NCI-H146 treated with DMSO at 0.1 percent for 48 hours (cell line): ENCODE data around the gene TMEM35B.
"Not testable (repeated sequence)": the region's sequence is repeated elsewhere in the genome, so short reads cannot be mapped to it uniquely, and the experiment has no call there.

Experiments
- DNase-seq: peaks from one replicate; lab custom pipeline; 2025; ENCODE audit not compliant: unreplicated experiment; lab: John Stamatoyannopoulos, UW

The TMEM35B gene

GRCh38 chr1:34984793-34985608 is at the start of gene TMEM35B:
Gene TMEM35B, minus strand, starts transcription at chr1:34985347. Its CDS starts 42 bp downstream, at chr1:34985305.
- DNase-seq: peak; percentile 41

- no peak for DNase-seq
Observed at GRCh38 chr1:35033346-35033745, 48.2 kb upstream of the TMEM35B start.

DNA sequence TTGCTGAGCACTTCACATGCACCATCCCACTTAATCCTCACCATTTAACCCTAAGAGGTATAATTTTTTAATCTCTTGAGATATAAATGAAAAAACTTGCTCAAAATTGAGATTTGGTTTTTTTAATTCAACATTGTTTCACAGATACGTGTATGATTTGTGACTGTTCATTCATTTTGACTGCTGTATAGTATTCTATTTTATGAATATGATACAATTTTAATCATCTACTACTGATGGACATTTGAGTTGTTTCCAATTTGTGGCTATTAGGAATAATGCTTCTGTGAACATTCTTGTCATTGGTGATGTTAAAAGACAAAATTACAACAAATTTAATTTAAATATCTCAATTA is 47.2 kb upstream of the TMEM35B start:
- DNase-seq: no peak

DNA sequence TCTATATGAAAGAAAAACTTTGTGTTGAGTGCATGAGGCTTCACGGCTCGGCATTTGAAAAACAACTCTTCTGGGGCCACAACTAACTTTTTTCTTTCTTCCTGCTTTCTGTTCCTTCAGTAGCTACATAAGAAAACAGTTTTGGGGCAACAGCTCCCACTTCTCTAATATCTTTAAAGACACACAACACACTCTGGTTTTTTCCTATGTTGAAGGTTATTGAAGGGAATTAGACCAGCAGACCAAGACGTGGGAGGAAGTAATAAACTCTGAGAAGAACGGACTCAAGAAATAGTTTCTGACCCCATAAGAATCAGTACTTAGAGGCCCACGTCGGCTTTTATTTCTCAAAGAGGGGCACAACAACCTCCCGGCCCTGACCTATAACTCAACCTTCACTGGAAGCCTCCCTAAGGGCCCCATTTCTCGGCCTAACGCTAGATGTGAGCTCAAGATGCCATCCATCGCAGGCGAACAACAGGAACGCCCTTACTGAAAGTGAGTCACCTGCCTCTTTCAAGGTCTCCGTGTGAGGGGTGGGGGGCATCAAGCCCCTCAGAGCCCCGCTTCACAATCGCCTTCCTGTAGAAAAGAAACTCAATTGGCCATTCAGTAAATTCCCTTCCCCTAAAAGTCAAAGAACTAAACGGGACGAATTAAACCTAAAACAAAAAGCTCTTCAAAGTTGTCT is 45.8 kb upstream of the TMEM35B start:
- peak; percentile 2 for DNase-seq

DNA sequence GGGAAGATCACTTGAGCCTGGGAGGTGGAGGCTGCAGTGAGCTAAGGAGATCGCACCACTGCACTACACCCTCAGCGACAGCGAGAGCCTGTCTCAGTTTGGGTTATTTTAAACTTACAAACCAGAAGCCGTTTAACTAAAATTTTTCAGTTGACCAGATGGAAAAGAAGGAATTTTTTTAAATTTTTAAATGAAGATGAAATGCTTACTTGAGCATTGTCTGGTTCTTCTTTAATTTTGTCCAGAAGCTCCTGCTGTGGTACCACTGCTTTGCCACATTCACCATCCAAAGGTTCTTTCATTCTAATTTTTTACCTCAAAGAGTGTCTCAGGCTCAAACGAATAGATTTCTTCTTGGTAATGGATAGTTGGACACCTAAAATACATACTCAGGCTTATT is 45.2 kb upstream of the TMEM35B start:
- DNase-seq: no peak

DNA sequence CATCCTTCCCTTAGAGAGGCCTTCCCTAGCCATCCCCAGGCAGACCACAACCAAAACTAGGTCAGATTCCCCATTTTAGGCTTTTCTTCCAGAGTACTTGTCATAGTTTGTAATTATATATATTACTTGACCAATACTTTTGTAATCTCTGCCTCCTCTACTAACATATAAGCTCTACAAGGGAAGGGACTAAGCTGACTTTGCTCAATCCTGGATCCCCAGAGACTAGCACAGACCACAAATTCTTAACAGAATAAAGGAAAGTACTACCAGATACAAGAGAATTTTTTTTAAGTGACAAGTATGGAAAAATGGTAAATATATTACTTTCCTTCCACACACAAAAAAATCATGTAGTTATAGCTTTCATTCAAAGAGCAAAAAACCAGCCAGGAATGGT is 44.6 kb upstream of the TMEM35B start:
- DNase-seq: no peak

DNA sequence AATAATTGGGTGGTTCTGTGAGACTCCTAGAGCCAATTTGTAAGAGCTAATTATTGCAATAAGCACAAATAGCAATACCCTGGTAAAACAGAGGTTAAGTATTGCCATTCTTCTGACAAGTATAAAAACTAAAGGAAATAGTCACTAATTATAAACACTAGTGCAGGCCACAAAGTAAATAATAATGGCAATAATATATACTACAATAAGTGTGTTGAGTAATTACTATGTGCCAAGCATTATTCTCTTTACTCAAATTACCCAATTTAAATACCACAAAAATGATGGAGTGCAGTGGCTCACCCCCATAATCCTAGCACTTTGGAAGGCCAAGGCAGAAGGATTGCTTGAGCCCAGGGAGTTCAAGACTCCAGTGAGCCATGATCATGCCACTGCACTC is 31.3 kb upstream of the TMEM35B start:
- DNase-seq: no peak

GRCh38 chr1:35014486-35014885 is 29.3 kb upstream of the TMEM35B start:
- no peak for DNase-seq

- no peak for DNase-seq
Observed at GRCh38 chr1:35005711-35006110, 20.6 kb upstream of the TMEM35B start.

GRCh38 chr1:35001743-35002142 is 16.6 kb upstream of the TMEM35B start:
- DNase-seq: no peak

GRCh38 chr1:34994878-34995277 is 9.7 kb upstream of the TMEM35B start:
- DNase-seq: no peak

- no peak for DNase-seq
Observed at GRCh38 chr1:34988581-34988980, 3.4 kb upstream of the TMEM35B start.

- no peak for DNase-seq
Observed at GRCh38 chr1:34988147-34988546, 3.0 kb upstream of the TMEM35B start.

GRCh38 chr1:34987018-34987417 is 1.9 kb upstream of the TMEM35B start:
- no peak for DNase-seq

DNA sequence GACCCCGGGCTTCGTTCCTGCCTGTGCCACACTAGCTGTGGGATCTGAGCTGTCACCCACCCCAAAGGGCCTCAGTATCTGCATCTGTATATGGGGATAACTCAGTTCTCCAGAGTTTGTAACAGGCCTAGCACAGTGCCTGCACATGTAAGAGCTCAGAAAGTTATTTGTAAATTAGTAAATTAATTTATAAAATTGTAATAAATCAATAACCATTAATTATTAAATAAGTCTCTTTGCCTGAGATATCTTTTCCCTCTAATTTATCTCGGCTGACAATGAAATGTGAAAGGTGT is 410 bp upstream of the TMEM35B start:
- DNase-seq: not testable (repeated sequence)

- DNase-seq: no peak
Observed at GRCh38 chr1:34984435-34984792, 733 bp downstream of the TMEM35B start.

- DNase-seq: no peak
Observed at GRCh38 chr1:34983700-34984355, 1.3 kb downstream of the TMEM35B start.

DNA sequence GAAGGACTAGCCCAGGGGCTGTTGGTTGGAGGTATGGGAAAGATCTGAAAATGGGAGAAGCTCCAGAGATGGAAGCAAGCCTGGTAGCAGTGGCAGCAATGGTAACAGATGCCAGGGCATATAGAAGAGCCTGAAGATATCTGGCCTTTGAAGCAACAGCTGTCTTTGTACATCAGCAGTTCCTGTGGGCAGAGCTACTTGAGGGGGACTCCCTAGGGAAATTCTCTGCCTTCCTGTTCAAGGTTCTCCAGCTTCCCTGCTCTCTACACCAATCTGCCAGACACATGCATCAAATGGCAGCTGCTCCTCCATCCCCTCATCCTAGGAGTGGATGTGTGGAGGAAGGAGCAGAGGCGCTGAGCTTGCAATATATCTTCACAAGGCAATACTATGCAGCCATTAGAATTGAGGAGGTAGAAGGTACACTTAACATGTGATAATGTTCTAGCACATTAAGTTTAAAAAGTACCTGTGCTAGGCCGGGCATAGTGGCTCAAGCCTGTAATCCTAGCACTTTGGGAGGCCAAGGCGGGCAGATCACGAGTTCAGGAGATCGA is 2.2 kb downstream of the TMEM35B start:
- no peak for DNase-seq

GRCh38 chr1:34980715-34981114 is 4.4 kb downstream of the TMEM35B start:
- no peak for DNase-seq

DNA sequence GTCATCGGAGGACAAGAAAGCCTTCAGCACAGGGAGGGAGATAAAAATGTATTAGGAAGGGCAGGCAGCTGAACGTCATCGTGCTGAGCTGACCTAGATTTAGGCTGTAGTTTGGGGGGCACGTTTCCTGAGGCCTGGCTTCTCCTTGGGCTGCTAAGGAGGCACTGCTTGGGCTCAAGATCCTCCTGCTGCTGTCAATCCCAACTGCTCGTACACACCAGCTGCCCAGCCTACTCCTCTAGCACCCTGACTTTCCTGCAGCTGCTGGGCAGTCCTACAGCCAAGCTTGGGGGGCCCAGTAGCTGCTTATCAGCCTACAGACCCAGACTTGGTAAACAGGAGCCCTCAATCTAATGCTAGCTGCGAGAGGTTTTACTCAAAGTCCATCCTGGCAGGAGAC is 6.2 kb downstream of the TMEM35B start:
- no peak for DNase-seq

DNA sequence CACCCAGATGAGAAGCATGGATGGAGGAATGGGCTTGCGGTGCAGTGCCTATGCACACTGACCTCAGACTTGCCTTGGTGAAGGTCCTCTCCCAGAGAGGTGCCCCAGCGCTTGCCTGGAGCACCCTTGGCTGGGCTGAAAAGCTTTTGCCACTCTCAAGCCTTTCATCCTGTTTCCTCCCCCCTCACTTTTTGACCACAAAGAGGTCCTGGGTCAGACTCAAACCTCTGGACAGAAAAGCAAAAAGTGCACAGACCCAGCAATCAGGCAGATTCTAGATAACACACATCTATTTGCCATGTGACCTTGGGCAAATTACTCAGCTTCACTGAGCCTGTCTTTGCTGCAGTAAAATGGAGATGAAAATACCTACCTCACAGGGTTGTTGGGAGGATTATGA is 7.3 kb downstream of the TMEM35B start:
- DNase-seq: no peak

- DNase-seq: no peak
Observed at GRCh38 chr1:34977210-34977471, 8.0 kb downstream of the TMEM35B start.
